Gastrocnemius medialis (tissue), 4 donors: Measurements from ENCODE around the gene CXCR3. TPM values are rescaled to one million over a fixed set of nuclear protein-coding genes. Genes with fewer than 3 reads are reported as not detected.

ENCODE experiments used
- ATAC-seq, 2 donors: fragments of 150-250 bp; one replicate each; pipeline ENCODE4 v1.9.1; 2016
- DNase-seq, 2 donors: peaks; one replicate each; pipeline ENCODE4 v3.0.0-alpha.2; 2019
- H3K27ac ChIP-seq, 4 donors: fragments of 200-600 bp; sonication (generic); 1 replicate in 1 of 4; 2 replicates in 3 of 4; pipeline ENCODE4 v1.5.1; 2016 to 2018; ENCODE audit warnings: mild to moderate bottlenecking in 2 of 4, moderate library complexity in 1 of 4
- H3K27me3 ChIP-seq, 3 donors: fragments of 200-600 bp; sonication (generic) in 2 of 3; 1 replicate in 1 of 3; 2 replicates in 2 of 3; pipeline versions ENCODE4 v1.5.1 to v1.6.0; 2016 to 2019; ENCODE audit warnings: mild to moderate bottlenecking in 1 of 3, moderate library complexity in 1 of 3
- H3K36me3 ChIP-seq, 2 donors: fragments of 200-600 bp; sonication (generic) in 1 of 2; one replicate each; pipeline ENCODE4 v1.5.1; 2017 to 2018
- H3K4me1 ChIP-seq, 2 donors: fragments of 200-600 bp; sonication (generic) in 1 of 2; one replicate each; pipeline ENCODE4 v1.5.1; 2016 to 2017; ENCODE audit warnings: mild to moderate bottlenecking in 2 of 2
- H3K4me3 ChIP-seq, 4 donors: fragments of 200-600 bp; sonication (generic) in 3 of 4; 1 replicate in 1 of 4; 2 replicates in 3 of 4; pipeline ENCODE4 v1.5.1; 2016 to 2019; ENCODE audit warnings: mild to moderate bottlenecking in 2 of 4
- H3K9me3 ChIP-seq, 3 donors: fragments of 200-600 bp; sonication (generic) in 2 of 3; 1 replicate in 1 of 3; 2 replicates in 2 of 3; pipeline ENCODE4 v1.5.1; 2016 to 2019
- CTCF ChIP-seq, 5 experiments: fragments of 450-650 bp in 3 of 5; fragments of 200-600 bp in 2 of 5; sonication (generic) in 2 of 5; IDR thresholded peaks in 4 of 5; conservative IDR thresholded peaks in 1 of 5; 1 replicate in 4 of 5; 2 replicates in 1 of 5; pipeline ENCODE4 v1.5.1; 2016 to 2019; ENCODE audit warnings: antibody characterized with exemption in 5 of 5, mild to moderate bottlenecking in 3 of 5, moderate library complexity in 3 of 5
- POLR2A ChIP-seq, 2 donors: fragments of 450-650 bp; IDR thresholded peaks; one replicate each; pipeline ENCODE4 v1.6.1; 2017; ENCODE audit warnings: antibody characterized with exemption in 2 of 2, mild to moderate bottlenecking in 2 of 2, moderate library complexity in 2 of 2
- in situ Hi-C, 4 donors: fragments of 200-750 bp; cut with MboI; loops; one replicate each; pipeline versions ENCODE4 v1.15.0 to v1.8.0; 2017; ENCODE audit warnings: low sequenced_read_pairs in 4 of 4
- intact Hi-C: fragments of 100-400 bp; cut with DNase I; formaldehyde crosslinking; loops from one replicate; pipeline ENCODE4 v1.15.1; 2023; ENCODE audit warnings: low total_unique reads
- total RNA-seq, 4 donors: library from RNA; depleted of rRNA; stranded (reverse); fragments of >200 nt; gene quantifications; one replicate each; pipeline versions ENCODE4 v1.1.0 to v1.2.3, GENCODE V29; 2016

CXCR3 gene
- total RNA-seq, 4 donors from 2014 or later, result not detected

- no peaks in the 10 kb centered on the region for H3K36me3 ChIP-seq
- TF ChIP-seq CTCF (IDR thresholded peaks at IDR 0.05 in 4 of 5, conservative IDR thresholded peaks at IDR 0.05 in 1 of 5) (no peak), POLR2A (IDR thresholded peaks at IDR 0.05) (no peak)
- ATAC-seq (no peak), DNase-seq (no peak)
- in situ Hi-C loops (no loop called here), intact Hi-C loops (no loop called here)
- no peak overlapping the region for H3K4me3 ChIP-seq
- peaks cover 9 to 15% of the 10 kb centered on the region in 2 donors for H3K4me1 ChIP-seq
- no peaks in the 10 kb centered on the region for H3K27me3 ChIP-seq
- H3K9me3 ChIP-seq, result no peaks in the 10 kb centered on the region
- peak overlapping the region in 1 of 4 donors; percentile 86 for H3K27ac ChIP-seq
Observed at GRCh38 chrX:71623714-71624113, 5.4 kb upstream of the CXCR3 start.

GRCh38 chrX:71622576-71623450 lies 4.5 kb upstream of the CXCR3 start:
- no peaks in the 10 kb centered on the region for H3K27me3 ChIP-seq
- TF ChIP-seq CTCF (IDR thresholded peaks at IDR 0.05 in 4 of 5, conservative IDR thresholded peaks at IDR 0.05 in 1 of 5), result peak in 1 of 5 experiments; percentile 17
- TF ChIP-seq POLR2A (IDR thresholded peaks at IDR 0.05), result no peak
- no peaks in the 10 kb centered on the region for H3K9me3 ChIP-seq
- H3K27ac ChIP-seq, result peak overlapping the region; percentile 56 to 86 (median 73)
- intact Hi-C loops (no loop called here), in situ Hi-C loops (no loop called here)
- DNase-seq (peak; percentile 49 to 84), ATAC-seq (peak; percentile 67 to 88)
- no peaks in the 10 kb centered on the region for H3K36me3 ChIP-seq
- H3K4me3 ChIP-seq, result no peak overlapping the region
- peaks cover 9 to 15% of the 10 kb centered on the region in 2 donors for H3K4me1 ChIP-seq

GRCh38 chrX:71622032-71622575 lies 3.8 kb upstream of the CXCR3 start:
- Histone ChIP-seq H3K4me1 (peaks cover 9 to 15% of the 10 kb centered on the region in 2 donors), H3K27me3 (no peaks in the 10 kb centered on the region), H3K27ac (peak overlapping the region; percentile 56 to 86 (median 73)), H3K36me3 (no peaks in the 10 kb centered on the region), H3K4me3 (no peak overlapping the region), H3K9me3 (no peaks in the 10 kb centered on the region)
- in situ Hi-C loops, result no loop called here
- ATAC-seq (peak in 1 of 2 donors; percentile 2), DNase-seq (no peak)
- intact Hi-C loops, result no loop called here
- TF ChIP-seq POLR2A (IDR thresholded peaks at IDR 0.05) (no peak), CTCF (IDR thresholded peaks at IDR 0.05 in 4 of 5, conservative IDR thresholded peaks at IDR 0.05 in 1 of 5) (no peak)

DNA sequence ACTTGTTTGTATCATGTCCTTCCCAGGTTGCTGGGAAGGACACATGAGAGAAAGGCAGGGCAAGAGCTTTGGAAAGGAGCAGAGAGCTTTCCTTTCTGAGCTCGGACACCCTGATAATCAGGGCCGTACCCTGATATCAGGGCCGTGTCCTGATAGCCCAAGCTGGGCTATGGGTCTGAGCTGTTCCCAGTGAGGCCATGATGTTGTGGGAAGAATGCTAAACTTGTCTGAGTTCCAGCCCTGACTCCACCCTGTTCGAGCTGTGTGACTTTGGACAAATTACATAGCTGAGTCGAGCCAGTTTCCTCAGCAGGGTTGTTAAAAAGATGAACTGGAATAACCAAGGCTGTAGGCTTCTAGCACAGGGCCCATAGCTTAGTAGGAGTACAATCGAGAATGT lies 3.3 kb upstream of the CXCR3 start:
- in situ Hi-C loops, result no loop called here
- no peak for TF ChIP-seq CTCF (IDR thresholded peaks at IDR 0.05 in 4 of 5, conservative IDR thresholded peaks at IDR 0.05 in 1 of 5)
- no peak for TF ChIP-seq POLR2A (IDR thresholded peaks at IDR 0.05)
- intact Hi-C loops, result no loop called here
- DNase-seq, result no peak
- no peaks in the 10 kb centered on the region for H3K36me3 ChIP-seq
- H3K27ac ChIP-seq, result peak overlapping the region; percentile 56 to 86 (median 73)
- no peaks in the 10 kb centered on the region for H3K9me3 ChIP-seq
- no peak overlapping the region for H3K4me3 ChIP-seq
- H3K27me3 ChIP-seq, result no peaks in the 10 kb centered on the region
- H3K4me1 ChIP-seq, result peaks cover 9 to 15% of the 10 kb centered on the region in 2 donors
- no peak for ATAC-seq
